ENCODE data around the gene PER2. TPM values are rescaled to one million over a fixed set of nuclear protein-coding genes. Genes with fewer than 3 reads are reported as not detected.
A peak's percentile ranks its signal among the peaks of the same experiment; 100 is the strongest.

Gene PER2
- total and polyA plus RNA-seq, 2 of the 13 experiments (the other 11 are each of a cell fraction or from before 2014, with no cell fraction given) = 5.1 to 9.4 TPM

GRCh38 chr2:238203094-238203972 lies 85.1 kb downstream of the PER2 start, which contains the start of gene ILKAP (continued):
- TF ChIP-seq CSRNP2 (CRISPR knock-in tag; conservative IDR thresholded peaks at IDR 0.05; ENCODE audit: low read depth) (0 out of 2 replicates have a peak, but pooled peaks have one; percentile 40), ZNF256 (CRISPR knock-in tag; conservative IDR thresholded peaks at IDR 0.05) (0 out of 2 replicates have a peak, but pooled peaks have one; percentile 39), SNAPC2 (CRISPR knock-in tag; IDR thresholded peaks at IDR 0.05) (peak; percentile 86; the same call in 1 of the 2 replicates), ZSCAN20 (CRISPR knock-in tag; IDR thresholded peaks at IDR 0.05; ENCODE audit: borderline replicate concordance) (peak; percentile 60; the same call in 1 of the 2 replicates), ZNF446 (CRISPR knock-in tag; IDR thresholded peaks at IDR 0.05) (peak; percentile 92; the same call in 1 of the 2 replicates), ZNF292 (CRISPR knock-in tag; IDR thresholded peaks at IDR 0.05; ENCODE audit: borderline replicate concordance, low read depth) (no peak), NBN (conservative IDR thresholded peaks at IDR 0.05) (no peak), GTF3A (CRISPR knock-in tag; conservative IDR thresholded peaks at IDR 0.05) (no peak), TSC22D2 (CRISPR knock-in tag; IDR thresholded peaks at IDR 0.05; ENCODE audit: borderline replicate concordance) (no peak), TCF7 (IDR thresholded peaks at IDR 0.05; ENCODE audit: low read depth) (no peak), DPF2 (CRISPR knock-in tag; IDR thresholded peaks at IDR 0.05; ENCODE audit: borderline replicate concordance, low read depth) (no peak), ZNF543 (CRISPR knock-in tag; IDR thresholded peaks at IDR 0.05) (no peak), ZNF850 (CRISPR knock-in tag; conservative IDR thresholded peaks at IDR 0.05) (no peak), ZBTB39 (CRISPR knock-in tag; IDR thresholded peaks at IDR 0.05) (no peak), ZNF530 (CRISPR knock-in tag; IDR thresholded peaks at IDR 0.05; ENCODE audit: low read depth) (no peak), DNMT1 (CRISPR knock-in tag; IDR thresholded peaks at IDR 0.05) (0 out of 2 replicates have a peak, but pooled peaks have one; percentile 70), PCBP1 (IDR thresholded peaks at IDR 0.05; ENCODE audit: borderline replicate concordance, low read depth, low read length) (no peak), ZNF510 (CRISPR knock-in tag; IDR thresholded peaks at IDR 0.05; ENCODE audit: low read depth) (0 out of 2 replicates have a peak, but pooled peaks have one; percentile 58), ZNF337 (CRISPR knock-in tag; IDR thresholded peaks at IDR 0.05; ENCODE audit: borderline replicate concordance, low read depth) (no peak), TP53 (CRISPR knock-in tag; conservative IDR thresholded peaks at IDR 0.05) (no peak), ZKSCAN5 (CRISPR knock-in tag; IDR thresholded peaks at IDR 0.05) (no peak)
- TF ChIP-seq, protein P1, sequence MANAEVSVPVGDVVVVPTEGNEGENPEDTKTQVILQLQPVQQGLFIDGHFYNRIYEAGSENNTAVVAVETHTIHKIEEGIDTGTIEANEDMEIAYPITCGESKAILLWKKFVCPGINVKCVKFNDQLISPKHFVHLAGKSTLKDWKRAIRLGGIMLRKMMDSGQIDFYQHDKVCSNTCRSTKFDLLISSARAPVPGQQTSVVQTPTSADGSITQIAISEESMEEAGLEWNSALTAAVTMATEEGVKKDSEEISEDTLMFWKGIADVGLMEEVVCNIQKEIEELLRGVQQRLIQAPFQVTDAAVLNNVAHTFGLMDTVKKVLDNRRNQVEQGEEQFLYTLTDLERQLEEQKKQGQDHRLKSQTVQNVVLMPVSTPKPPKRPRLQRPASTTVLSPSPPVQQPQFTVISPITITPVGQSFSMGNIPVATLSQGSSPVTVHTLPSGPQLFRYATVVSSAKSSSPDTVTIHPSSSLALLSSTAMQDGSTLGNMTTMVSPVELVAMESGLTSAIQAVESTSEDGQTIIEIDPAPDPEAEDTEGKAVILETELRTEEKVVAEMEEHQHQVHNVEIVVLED (CRISPR knock-in tag; IDR thresholded peaks at IDR 0.05; ENCODE audit: borderline replicate concordance) = no peak
